H9 (cell line): ENCODE results near the gene USF3. TPM values are rescaled to one million over a fixed set of nuclear protein-coding genes. Genes with fewer than 3 reads are reported as not detected.

Experiments used
- DNase-seq: peaks from one replicate; pipeline ENCODE4 v3.0.0-alpha.2; 2017
- H2AFZ ChIP-seq: one replicate; pipeline ENCODE4 v1.6.1; 2013; ENCODE audit warnings: mild to moderate bottlenecking, low read length, control low read depth, moderate library complexity
- H2AK5ac ChIP-seq: 2 replicates; pipeline ENCODE4 v1.6.1; 2013; ENCODE audit warnings: low read length, control low read depth, mixed read lengths; ENCODE audit not compliant: insufficient read length
- H2BK120ac ChIP-seq: one replicate; pipeline ENCODE4 v1.6.1; 2013; ENCODE audit warnings: low read depth, mild to moderate bottlenecking, low read length, control low read depth, inconsistent platforms; ENCODE audit not compliant: poor library complexity, severe bottlenecking
- H2BK12ac ChIP-seq: 2 replicates; pipeline ENCODE4 v1.6.1; 2013; ENCODE audit warnings: low read length, control low read depth, mixed read lengths, low read depth; ENCODE audit not compliant: insufficient read length
- H2BK15ac ChIP-seq: 2 replicates; pipeline ENCODE4 v1.6.1; 2013; ENCODE audit warnings: low read depth, low read length, control low read depth
- H2BK20ac ChIP-seq: one replicate; pipeline ENCODE4 v1.6.1; 2013; ENCODE audit warnings: low read depth, mild to moderate bottlenecking, low read length, control low read depth, inconsistent platforms; ENCODE audit not compliant: poor library complexity, severe bottlenecking
- H2BK5ac ChIP-seq: 2 replicates; pipeline ENCODE4 v1.6.1; 2013; ENCODE audit warnings: low read length, control low read depth, mixed read lengths; ENCODE audit not compliant: insufficient read length
- H3K14ac ChIP-seq: 2 replicates; pipeline ENCODE4 v1.6.1; 2013; ENCODE audit warnings: low read length, control low read depth; ENCODE audit not compliant: insufficient read depth
- H3K18ac ChIP-seq: 2 replicates; pipeline ENCODE4 v1.6.1; 2013; ENCODE audit warnings: low read depth, mild to moderate bottlenecking, mixed read lengths, low read length, control low read depth; ENCODE audit not compliant: insufficient read length
- H3K23ac ChIP-seq: 2 replicates; pipeline ENCODE4 v1.6.1; 2013; ENCODE audit warnings: low read length, control low read depth, mixed read lengths, low read depth; ENCODE audit not compliant: insufficient read length
- H3K23me2 ChIP-seq: 2 replicates; pipeline ENCODE4 v1.6.1; 2013; ENCODE audit warnings: low read depth, mild to moderate bottlenecking, mixed read lengths, low read length, control low read depth; ENCODE audit not compliant: insufficient read length, poor library complexity, severe bottlenecking
- H3K27ac ChIP-seq: 2 replicates; pipeline ENCODE4 v1.5.1; 2013; ENCODE audit warnings: low read length, control low read depth, mixed read lengths, low read depth; ENCODE audit not compliant: insufficient read length
- H3K27me3 ChIP-seq: 2 replicates; pipeline ENCODE4 v1.6.1; 2013; ENCODE audit warnings: low read length, control low read depth, inconsistent platforms; ENCODE audit not compliant: insufficient read depth
- H3K4ac ChIP-seq: 2 replicates; pipeline ENCODE4 v1.6.1; 2013; ENCODE audit warnings: low read depth, mild to moderate bottlenecking, control low read depth, inconsistent platforms, low read length, moderate library complexity
- H3K4me1 ChIP-seq: 2 replicates; pipeline ENCODE4 v1.6.1; 2013; ENCODE audit warnings: low read length, control low read depth, inconsistent platforms; ENCODE audit not compliant: insufficient read depth
- H3K4me2 ChIP-seq: 2 replicates; pipeline ENCODE4 v1.6.1; 2013; ENCODE audit warnings: low read length, control low read depth, mixed read lengths; ENCODE audit not compliant: insufficient read length, insufficient read depth
- H3K56ac ChIP-seq: 2 replicates; pipeline ENCODE4 v1.6.1; 2013; ENCODE audit warnings: low read depth, mild to moderate bottlenecking, mixed read lengths, low read length, control low read depth; ENCODE audit not compliant: insufficient read length
- H3K79me1 ChIP-seq: 2 replicates; pipeline ENCODE4 v1.6.1; 2013; ENCODE audit warnings: low read depth, mild to moderate bottlenecking, moderate library complexity, low read length, control low read depth, inconsistent platforms; ENCODE audit not compliant: insufficient read depth, poor library complexity, severe bottlenecking
- H3K79me2 ChIP-seq: 2 replicates; pipeline ENCODE4 v1.6.1; 2013; ENCODE audit warnings: low read length, control low read depth, inconsistent platforms; ENCODE audit not compliant: insufficient read depth
- H3K9ac ChIP-seq: 2 replicates; pipeline ENCODE4 v1.6.1; 2013; ENCODE audit warnings: low read length, control low read depth, mixed read lengths; ENCODE audit not compliant: insufficient read length; ENCODE audit errors: extremely low read depth
- H3K9me3 ChIP-seq: one replicate; pipeline ENCODE4 v1.6.1; 2013; ENCODE audit warnings: low read depth, low read length, inconsistent platforms; ENCODE audit not compliant: control insufficient read depth
- H3T11ph ChIP-seq: one replicate; pipeline ENCODE4 v1.6.1; 2013; ENCODE audit warnings: mild to moderate bottlenecking, low read length, control low read depth, inconsistent platforms
- H4K20me1 ChIP-seq: one replicate; pipeline ENCODE4 v1.6.1; 2013; ENCODE audit not compliant: control insufficient read depth, insufficient read length, insufficient read depth
- H4K5ac ChIP-seq: 2 replicates; pipeline ENCODE4 v1.6.1; 2013; ENCODE audit warnings: low read depth, mild to moderate bottlenecking, mixed read lengths, low read length, control low read depth; ENCODE audit not compliant: insufficient read length
- H4K8ac ChIP-seq: replicated peaks from 2 replicates; pipeline ENCODE4 v1.6.1; 2013; ENCODE audit warnings: low read length, control low read depth, mixed read lengths, low read depth; ENCODE audit not compliant: insufficient read length
- H4K91ac ChIP-seq: 2 replicates; pipeline ENCODE4 v1.6.1; 2013; ENCODE audit warnings: low read depth, mild to moderate bottlenecking, moderate library complexity, mixed read lengths, low read length, control low read depth; ENCODE audit not compliant: insufficient read length
- H3K27ac Mint-ChIP-seq, 3 experiments: 2 replicates in 2 of 3; 3 replicates in 1 of 3; pipeline ENCODE4 v1.8.0; 2020 to 2021; ENCODE audit warnings: mixed read lengths in 3 of 3, mild to moderate bottlenecking in 1 of 3, moderate library complexity in 1 of 3
- H3K27me3 Mint-ChIP-seq: 2 replicates; pipeline ENCODE4 v1.8.0; 2021; ENCODE audit warnings: low read depth, mild to moderate bottlenecking, moderate library complexity, mixed read lengths
- H3K36me3 Mint-ChIP-seq, 3 experiments: 2 replicates in 2 of 3; 3 replicates in 1 of 3; pipeline ENCODE4 v1.8.0; 2020 to 2021; ENCODE audit warnings: low read depth in 3 of 3, mixed read lengths in 3 of 3; ENCODE audit not compliant: insufficient read depth in 1 of 3
- H3K4me1 Mint-ChIP-seq, 2 experiments: 2 replicates each; pipeline ENCODE4 v1.8.0; 2020; ENCODE audit warnings: mixed read lengths in 2 of 2
- H3K4me3 Mint-ChIP-seq, 2 experiments: 2 replicates in 1 of 2; 3 replicates in 1 of 2; pipeline ENCODE4 v1.8.0; 2020 to 2021; ENCODE audit warnings: mild to moderate bottlenecking in 2 of 2, mixed read lengths in 2 of 2, moderate library complexity in 1 of 2
- H3K9me3 Mint-ChIP-seq, 2 experiments: 2 replicates in 1 of 2; 3 replicates in 1 of 2; pipeline ENCODE4 v1.8.0; 2020; ENCODE audit warnings: mild to moderate bottlenecking in 2 of 2, mixed read lengths in 2 of 2, moderate library complexity in 1 of 2
- CTCF ChIP-seq: fragments of 200-600 bp; sonication (generic); conservative IDR thresholded peaks from 3 replicates; pipeline ENCODE4 v1.8.0; 2021; ENCODE audit warnings: antibody characterized with exemption, mild to moderate bottlenecking
- WGBS: extraction: QIAGEN DNeasy Blood & Tissue Kit; methylation state at CpG from one replicate; pipeline ENCODE4 v1.1.7; 2013; ENCODE audit warnings: missing lambda C conversion rate, low lambda C conversion rate, mixed read lengths; ENCODE audit not compliant: insufficient read length; ENCODE audit errors: extremely low coverage; 5-methylcytosine and 5-hydroxymethylcytosine counted together
- total RNA-seq: library from RNA; stranded (reverse); gene quantifications from 2 replicates; pipeline ENCODE4 v1.2.1, GENCODE V29; 2021

USF3 gene
- total RNA-seq, 1 experiment from 2014 or later, result 13.8 TPM

- H3K9ac ChIP-seq, result no peak overlapping the region
- DNase-seq, result no peak
- no peaks in the 10 kb centered on the region for H3K79me2 ChIP-seq
- no peak overlapping the region for H2BK15ac ChIP-seq
- no peak overlapping the region for H4K91ac ChIP-seq
- H3K79me1 ChIP-seq, result no peaks in the 10 kb centered on the region
- Mint-ChIP-seq H3K4me3 (no peak overlapping the region), H3K9me3 (no peaks in the 10 kb centered on the region), H3K27ac (no peak overlapping the region), H3K4me1 (peaks cover 22 to 24% of the 10 kb centered on the region in 2 experiments), H3K36me3 (no peaks in the 10 kb centered on the region; a peak in 1 of 7 replicates), H3K27me3 (no peaks in the 10 kb centered on the region)
- no peak overlapping the region for H4K8ac ChIP-seq
- no peaks in the 10 kb centered on the region for H3K9me3 ChIP-seq
- H4K5ac ChIP-seq, result no peak overlapping the region
- H3K14ac ChIP-seq, result no peak overlapping the region
- no peaks in the 10 kb centered on the region for H4K20me1 ChIP-seq
- no peak overlapping the region for H3K4me2 ChIP-seq
- H3K4me1 ChIP-seq, result peaks cover 16% of the 10 kb centered on the region
- H3K23ac ChIP-seq, result no peak overlapping the region
- no peak overlapping the region for H3K18ac ChIP-seq
- TF ChIP-seq CTCF, result no peak
- H3K4ac ChIP-seq, result no peak overlapping the region
- H3K56ac ChIP-seq, result no peak overlapping the region
- WGBS, result no CpG with 5 or more reads among the region's 11 CpGs
- no peaks in the 10 kb centered on the region for H3K23me2 ChIP-seq
- no peak overlapping the region for H2AFZ ChIP-seq
- no peak overlapping the region for H2AK5ac ChIP-seq
- H2BK5ac ChIP-seq, result no peak overlapping the region
- H3K27ac ChIP-seq, result no peak overlapping the region
- H3K27me3 ChIP-seq, result no peaks in the 10 kb centered on the region
- no peak overlapping the region for H3T11ph ChIP-seq
- no peak overlapping the region for H2BK120ac ChIP-seq
- H2BK12ac ChIP-seq, result no peak overlapping the region
- H2BK20ac ChIP-seq, result no peak overlapping the region
Observed at GRCh38 chr3:113602836-113603235, 93.6 kb downstream of the USF3 start.
